Epithelial cell of esophagus (primary cell): Measurements from ENCODE around the gene POLE3.
A peak's percentile ranks its signal among the peaks of the same experiment; 100 is the strongest.
"Not testable (repeated sequence)": the region's sequence is repeated elsewhere in the genome, so short reads cannot be mapped to it uniquely, and the experiment has no call there.

Experiments
- DNase-seq: peaks from one replicate; pipeline ENCODE4 v3.0.0; 2010; ENCODE audit warnings: low read depth
- H3K4me3 ChIP-seq: 2 replicates; pipeline ENCODE4 v1.5.1; 2011; ENCODE audit warnings: mild to moderate bottlenecking, low read length, control low read depth
- CTCF ChIP-seq: IDR thresholded peaks from 2 replicates; pipeline ENCODE4 v1.5.1; 2011; ENCODE audit warnings: low read depth, mild to moderate bottlenecking, low read length, control low read depth, inconsistent platforms; ENCODE audit not compliant: insufficient read depth; ENCODE audit errors: missing control alignments

The POLE3 gene

GRCh38 chr9:113444736-113445135 lies 34.3 kb upstream of the POLE3 start:
- no peak for TF ChIP-seq CTCF
- DNase-seq, result no peak
- H3K4me3 ChIP-seq, result no peak overlapping the region

- DNase-seq, result not testable (repeated sequence)
These were observed 27.2 kb upstream of the POLE3 start for GRCh38 chr9:113437716-113438115.

GRCh38 chr9:113436728-113437515 lies 26.4 kb upstream of the POLE3 start:
- H3K4me3 ChIP-seq, result no peak overlapping the region
- no peak for TF ChIP-seq CTCF
- peak; percentile 38 for DNase-seq

More at GRCh38 chr9:113437716-113438115, 27.2 kb upstream of the POLE3 start:
- not testable (repeated sequence) for H3K4me3 ChIP-seq

- no peak for DNase-seq
- no peak for TF ChIP-seq CTCF
These were observed 20.7 kb upstream of the POLE3 start for GRCh38 chr9:113431191-113431590.

GRCh38 chr9:113428062-113428615 lies 17.7 kb upstream of the POLE3 start:
- no peak for TF ChIP-seq CTCF
- no peak for DNase-seq
- H3K4me3 ChIP-seq, result no peak overlapping the region

More at GRCh38 chr9:113431191-113431590, 20.7 kb upstream of the POLE3 start:
- no peak overlapping the region for H3K4me3 ChIP-seq

GRCh38 chr9:113427629-113428028 lies 17.2 kb upstream of the POLE3 start:
- peak; percentile 58 for DNase-seq
- TF ChIP-seq CTCF, result no peak
- H3K4me3 ChIP-seq, result no peak overlapping the region

GRCh38 chr9:113426701-113427100 lies 16.2 kb upstream of the POLE3 start:
- H3K4me3 ChIP-seq, result no peak overlapping the region
- DNase-seq, result no peak
- no peak for TF ChIP-seq CTCF
